ENCODE data around the gene MGAT1. TPM values are rescaled to one million over a fixed set of nuclear protein-coding genes. Genes with fewer than 3 reads are reported as not detected.
A peak's percentile ranks its signal among the peaks of the same experiment; 100 is the strongest.

The MGAT1 gene
- total and polyA plus RNA-seq, 2 of the 8 experiments (the other 6 are each of a cell fraction or from before 2014, with no cell fraction given): 66.8 to 77.0 TPM

DNA sequence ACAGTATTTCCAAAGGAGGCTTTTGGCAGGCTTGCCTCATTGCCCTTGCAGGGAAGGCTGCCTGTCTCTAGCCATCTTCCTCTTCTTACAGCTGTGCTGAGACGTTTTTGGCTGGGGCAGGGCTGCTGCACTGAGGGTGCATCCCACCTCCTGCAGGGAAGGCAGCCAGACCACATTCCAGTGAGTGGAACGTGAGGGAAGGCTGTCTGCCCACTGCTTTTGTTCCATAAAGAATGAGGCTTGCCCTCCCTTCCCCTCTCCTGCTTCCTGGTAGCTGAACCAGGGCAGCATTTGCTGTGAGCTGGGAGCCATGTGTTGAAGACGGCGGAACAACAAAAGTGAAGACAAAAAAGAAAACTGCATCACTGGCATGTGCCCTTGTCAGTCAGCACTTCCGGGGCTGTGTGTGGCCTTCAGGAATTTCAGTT lies 16.8 kb downstream of the MGAT1 start (continued):
- TF ChIP-seq EP300 (IDR thresholded peaks at IDR 0.05; ENCODE audit: borderline replicate concordance in 1 of 2, low read depth in 2 of 2, low read length in 2 of 2): 0 out of 3 replicates have a peak, but pooled peaks of 1 of the 2 experiments have one; percentile 24
- 0 out of 2 replicates have a peak, but pooled peaks have one; percentile 38 for TF ChIP-seq CREB1 (IDR thresholded peaks at IDR 0.05)
- no peak for TF ChIP-seq HDAC6 (IDR thresholded peaks at IDR 0.05; ENCODE audit: low read depth, low read length)
- TF ChIP-seq PHF8 (conservative IDR thresholded peaks at IDR 0.05; ENCODE audit: low read depth, low read length): 0 out of 2 replicates have a peak, but pooled peaks have one; percentile 3
- 0 out of 2 replicates have a peak, but pooled peaks have one; percentile 48 for TF ChIP-seq TBP (IDR thresholded peaks at IDR 0.05; ENCODE audit: low read depth, low read length)
- TF ChIP-seq, protein P1, sequence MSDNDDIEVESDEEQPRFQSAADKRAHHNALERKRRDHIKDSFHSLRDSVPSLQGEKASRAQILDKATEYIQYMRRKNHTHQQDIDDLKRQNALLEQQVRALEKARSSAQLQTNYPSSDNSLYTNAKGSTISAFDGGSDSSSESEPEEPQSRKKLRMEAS (IDR thresholded peaks at IDR 0.05): peak; percentile 84
- peak; percentile 82 for TF ChIP-seq POLR2AphosphoS5 (IDR thresholded peaks at IDR 0.05; ENCODE audit: low read depth, low read length)
- TF ChIP-seq RAD21 (IDR thresholded peaks at IDR 0.05 in 1 of 2, conservative IDR thresholded peaks at IDR 0.05 in 1 of 2; ENCODE audit: low read depth in 2 of 2, low read length in 2 of 2): peak in 1 of 2 experiments; percentile 17; a peak in 1 of 4 replicates
- 0 out of 4 replicates have a peak, but pooled peaks have one; percentile 17 to 67 for TF ChIP-seq HDAC2 (IDR thresholded peaks at IDR 0.05; ENCODE audit: borderline replicate concordance in 1 of 2, low read depth in 2 of 2, low read length in 2 of 2)
- TF ChIP-seq SAP30 (IDR thresholded peaks at IDR 0.05; ENCODE audit: insufficient read depth, insufficient replicate concordance, low read length): no peak
- TF ChIP-seq CHD2 (IDR thresholded peaks at IDR 0.05; ENCODE audit: low read length): 0 out of 2 replicates have a peak, but pooled peaks have one; percentile 32
- peak; percentile 98 for TF ChIP-seq TEAD4 (IDR thresholded peaks at IDR 0.05; ENCODE audit: low read depth, low read length)
- peak; percentile 97 for TF ChIP-seq ASH2L (IDR thresholded peaks at IDR 0.05; ENCODE audit: low read length)
- TF ChIP-seq POLR2A (IDR thresholded peaks at IDR 0.05; ENCODE audit: control extremely low read depth in 1 of 2, low read depth in 2 of 2, low read length in 2 of 2): peak in 1 of 2 experiments; percentile 62; a peak in 2 of 3 replicates
- no peak for TF ChIP-seq NRF1 (IDR thresholded peaks at IDR 0.05; ENCODE audit: low read depth, low read length)
- TF ChIP-seq TAF1 (IDR thresholded peaks at IDR 0.05; ENCODE audit: low read depth, low read length): peak; percentile 62
